Activated CD4-positive, alpha-beta T cell treated with anti-CD3 and anti-CD28 coated beads, Interleukin-2, Interleukin-6, amounts not matched to agents 100 ng/mL and 50 ng/mL, durations not matched to agents 16 hours and 8 hours (primary cell): ENCODE measurements around the gene SPATS2L.
A peak's percentile ranks its signal among the peaks of the same experiment; 100 is the strongest.

ENCODE experiments used
- DNase-seq: peaks from one replicate; pipeline ENCODE4 v3.0.0-alpha.2; 2020

The SPATS2L gene

GRCh38 chr2:200472853-200473464, 166.5 kb downstream of the SPATS2L start:
- no peak for DNase-seq

DNA sequence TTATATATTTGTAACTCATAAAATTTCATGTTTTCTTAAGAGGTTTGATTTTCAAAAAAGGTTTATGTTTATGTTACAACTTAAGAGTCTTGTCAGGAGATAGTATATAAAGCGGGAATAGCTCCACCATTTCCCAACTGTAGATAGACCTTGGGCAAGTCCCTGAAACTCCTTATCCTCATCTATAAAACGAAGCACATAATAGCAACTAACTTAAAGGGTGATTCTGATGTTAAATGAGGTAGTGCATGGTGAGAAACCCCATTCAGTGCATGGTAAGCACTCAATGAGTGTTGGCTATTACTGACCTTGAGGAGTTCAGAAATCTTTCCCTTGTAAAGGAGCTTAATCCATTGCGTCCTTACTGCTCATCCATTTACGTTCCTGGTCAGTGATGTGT, 169.3 kb downstream of the SPATS2L start:
- DNase-seq, result no peak

DNA sequence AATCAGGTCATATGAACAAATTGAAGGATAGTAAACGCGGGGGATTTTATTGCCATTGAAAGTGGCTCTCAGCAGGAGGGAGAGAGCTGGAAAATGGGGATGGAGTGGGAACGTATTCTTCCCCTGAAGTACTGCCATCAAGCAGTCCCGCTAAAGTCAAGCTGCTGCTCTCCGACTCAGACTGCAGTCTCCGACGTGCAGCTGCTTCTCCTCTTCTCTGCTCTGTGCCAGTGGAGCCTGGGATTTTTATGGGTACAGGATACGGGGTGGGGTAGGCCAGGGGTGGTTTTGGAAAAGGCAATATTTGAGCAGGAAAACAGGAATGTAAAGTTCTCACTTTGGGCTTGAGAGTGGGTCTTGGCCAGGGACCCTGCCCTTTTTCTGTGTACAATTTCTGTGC, 170.3 kb downstream of the SPATS2L start:
- no peak for DNase-seq

DNA sequence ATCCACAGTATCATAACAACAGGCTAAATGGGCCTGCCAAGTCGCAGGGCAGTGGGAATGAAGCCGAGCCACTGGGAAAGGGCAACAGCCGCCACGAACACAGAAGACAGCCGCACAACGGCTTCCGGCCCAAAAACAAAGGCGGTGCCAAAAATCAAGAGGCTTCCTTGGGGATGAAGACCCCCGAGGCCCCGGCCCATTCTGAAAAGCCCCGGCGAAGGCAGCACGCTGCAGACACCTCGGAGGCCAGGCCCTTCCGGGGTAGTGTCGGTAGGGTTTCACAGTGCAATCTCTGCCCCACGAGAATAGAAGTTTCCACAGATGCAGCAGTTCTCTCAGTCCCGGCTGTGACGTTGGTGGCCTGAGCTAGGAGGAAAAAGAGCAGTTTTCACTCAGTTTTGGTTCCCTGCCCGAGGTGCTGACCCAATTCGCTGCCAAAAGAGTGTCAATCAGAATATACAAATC, 171.2 kb downstream of the SPATS2L start:
- DNase-seq, result no peak

- peak; percentile 28 for DNase-seq
Measured at GRCh38 chr2:200479692-200480265, 173.3 kb downstream of the SPATS2L start.

DNA sequence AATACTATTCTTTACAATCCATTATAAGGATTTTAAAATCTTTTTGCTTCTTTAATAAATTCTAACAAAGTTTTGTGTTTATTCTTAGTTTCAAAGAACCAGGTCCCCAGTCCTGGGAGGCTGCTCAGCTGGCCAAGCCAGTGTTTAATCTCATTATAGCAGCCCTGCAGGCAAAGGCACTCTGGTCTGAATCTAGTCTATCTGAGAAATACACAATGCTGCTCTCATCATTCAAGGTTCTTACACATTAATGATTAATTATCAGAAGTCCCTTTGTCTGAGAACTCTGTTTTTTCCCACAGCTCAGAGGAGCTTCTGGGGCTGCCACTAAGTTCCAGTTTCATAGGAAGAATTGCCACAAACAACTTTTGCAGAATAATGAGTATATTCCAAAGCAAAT, 175.7 kb downstream of the SPATS2L start:
- DNase-seq, result no peak

GRCh38 chr2:200483729-200484198, 177.3 kb downstream of the SPATS2L start:
- peak; percentile 32 for DNase-seq

- no peak for DNase-seq
Measured at GRCh38 chr2:200484934-200485333, 178.4 kb downstream of the SPATS2L start.

DNA sequence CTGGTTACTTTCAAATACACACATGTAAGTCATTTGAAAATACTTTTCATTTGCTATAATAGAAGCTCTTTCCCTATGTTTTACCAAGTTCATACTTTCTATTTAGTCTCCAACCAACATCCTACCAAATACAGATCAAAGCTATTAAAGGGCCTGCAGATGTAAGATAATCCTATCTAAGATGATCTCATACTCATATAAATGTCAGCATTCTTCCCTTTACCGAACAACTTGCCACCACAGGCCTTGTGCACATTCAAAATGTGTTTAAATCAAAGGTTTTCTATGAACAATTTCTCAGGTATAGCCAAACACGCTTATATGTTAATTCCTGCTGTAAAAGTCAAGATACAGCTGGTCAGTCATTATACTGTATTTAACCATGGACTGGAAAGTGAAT, 180.0 kb downstream of the SPATS2L start:
- no peak for DNase-seq

DNA sequence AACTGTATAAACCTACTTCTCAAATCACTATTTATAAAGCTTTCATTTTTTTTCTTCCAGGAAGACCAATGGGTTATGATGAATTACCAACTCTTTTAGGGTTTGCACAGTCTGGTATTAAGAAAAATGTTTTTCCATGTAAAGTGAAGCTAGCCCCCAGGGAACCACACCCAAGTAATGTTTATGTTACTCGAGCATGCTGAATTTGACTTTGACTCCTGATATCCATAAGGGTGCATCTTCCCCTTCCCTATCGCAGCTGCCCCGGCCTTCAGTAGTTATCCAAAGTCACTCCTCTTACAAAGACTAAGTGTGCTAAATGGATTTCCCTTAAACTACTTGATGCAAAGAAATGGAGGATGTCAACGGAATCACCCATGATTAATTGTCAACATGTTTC, 181.7 kb downstream of the SPATS2L start:
- DNase-seq, result no peak

GRCh38 chr2:200490001-200490400, 183.5 kb downstream of the SPATS2L start:
- no peak for DNase-seq

DNA sequence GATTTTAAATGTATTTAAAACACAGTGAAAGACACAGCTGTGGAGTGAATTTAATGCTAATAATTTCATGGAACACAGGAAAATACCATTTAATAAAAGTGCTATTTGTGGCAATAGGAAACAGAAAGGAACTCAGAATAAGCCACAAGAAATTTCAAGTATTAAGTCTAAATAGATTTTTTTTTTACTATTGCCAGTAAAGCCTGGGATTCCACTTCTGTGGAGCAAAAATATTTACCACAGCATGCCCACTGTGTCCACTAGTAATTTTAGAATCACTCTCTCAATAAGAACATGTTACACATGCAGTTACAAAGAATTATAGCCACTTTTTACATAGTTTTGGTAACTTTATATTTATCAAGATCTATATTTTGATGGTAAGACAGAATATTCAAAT, 186.2 kb downstream of the SPATS2L start:
- DNase-seq, result no peak

DNA sequence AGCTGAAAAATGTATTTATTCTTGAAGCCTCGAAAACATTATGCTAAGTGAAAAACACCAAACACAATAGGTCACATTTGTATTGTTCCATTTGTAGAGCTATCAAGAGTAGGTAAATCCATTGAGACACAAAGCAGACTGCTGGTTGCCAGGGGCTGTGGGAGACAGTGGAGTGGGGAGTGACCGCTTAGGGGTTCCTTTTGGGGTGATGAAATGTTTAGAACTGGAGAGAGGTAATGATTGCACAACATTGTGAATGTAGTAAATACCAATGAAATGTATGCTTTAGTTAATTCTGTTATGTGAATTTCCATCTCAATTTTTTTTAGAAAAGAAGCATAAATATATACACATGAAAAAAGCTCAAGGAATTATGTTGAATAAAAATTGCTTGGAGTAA, 187.6 kb downstream of the SPATS2L start:
- no peak for DNase-seq

- no peak for DNase-seq
Measured at GRCh38 chr2:200496696-200497095, 190.2 kb downstream of the SPATS2L start.

GRCh38 chr2:200498402-200499162, 192.1 kb downstream of the SPATS2L start:
- DNase-seq, result no peak

- no peak for DNase-seq
Measured at GRCh38 chr2:200502196-200502595, 195.7 kb downstream of the SPATS2L start.

GRCh38 chr2:200506679-200507078, 200.2 kb downstream of the SPATS2L start:
- DNase-seq, result no peak

- DNase-seq, result no peak
Measured at GRCh38 chr2:200507179-200507578, 200.7 kb downstream of the SPATS2L start.

- no peak for DNase-seq
Measured at GRCh38 chr2:200509235-200509611, 202.7 kb downstream of the SPATS2L start.

GRCh38 chr2:200509612-200510433, 203.3 kb downstream of the SPATS2L start, which contains the start of gene KCTD18:
KCTD18 (minus strand) TSS chr2:200510068; CDS start chr2:200507016, 3,052 bp downstream.
- DNase-seq, result peak; percentile 94

- DNase-seq, result no peak
Measured at GRCh38 chr2:200515155-200515554, 208.7 kb downstream of the SPATS2L start.

DNA sequence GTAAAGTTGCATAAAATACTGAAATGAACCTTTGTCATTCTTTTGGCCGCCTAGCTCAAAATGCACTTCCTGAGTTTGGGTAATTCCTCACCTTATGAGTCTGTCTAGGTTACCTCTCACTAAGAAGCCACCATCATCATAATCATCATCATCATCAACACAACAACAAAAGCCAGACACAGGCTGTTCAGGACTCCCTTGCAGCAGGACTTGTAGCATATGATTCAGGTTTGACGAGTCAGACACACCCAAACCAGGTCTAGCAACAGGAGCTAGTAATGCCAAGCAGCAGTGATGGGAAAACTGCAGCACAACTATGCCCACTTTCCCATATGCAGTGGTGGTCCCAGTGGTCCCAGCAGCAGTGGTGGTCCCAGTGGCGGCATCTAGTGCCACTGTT, 216.7 kb downstream of the SPATS2L start:
- no peak for DNase-seq

- DNase-seq, result no peak
Measured at GRCh38 chr2:200523604-200524003, 217.1 kb downstream of the SPATS2L start.
